GM19455 (cell line): ENCODE measurements around the gene APOE.

Experiments
- ATAC-seq: cut with Tn5 transposase; IDR thresholded peaks from one replicate; pipeline ENCODE4 v1.9.1; 2021; ENCODE audit not compliant: unreplicated experiment

Gene APOE

DNA sequence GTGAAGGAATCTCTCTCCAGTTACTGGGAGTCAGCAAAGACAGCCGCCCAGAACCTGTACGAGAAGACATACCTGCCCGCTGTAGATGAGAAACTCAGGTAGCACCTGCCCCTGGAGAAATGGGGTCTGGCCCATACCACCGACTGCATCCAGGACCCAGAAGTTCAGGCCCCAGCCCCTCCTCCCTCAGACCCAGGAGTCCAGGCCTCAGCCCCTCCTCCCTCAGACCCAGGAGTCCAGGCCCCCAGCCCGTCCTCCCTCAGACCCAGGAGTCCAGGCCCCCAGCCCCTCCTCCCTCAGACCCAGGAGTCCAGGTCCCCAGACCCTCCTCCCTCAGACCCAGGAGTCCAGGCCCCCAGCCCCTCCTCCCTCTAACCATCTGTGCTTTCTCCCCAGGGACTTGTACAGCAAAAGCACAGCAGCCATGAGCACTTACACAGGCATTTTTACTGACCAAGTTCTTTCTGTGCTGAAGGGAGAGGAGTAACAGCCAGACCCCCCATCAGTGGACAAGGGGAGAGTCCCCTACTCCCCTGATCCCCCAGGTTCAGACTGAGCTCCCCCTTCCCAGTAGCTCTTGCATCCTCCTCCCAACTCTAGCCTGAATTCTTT lies 43.3 kb downstream of the APOE start:
- no peak for ATAC-seq

- no peak for ATAC-seq
These were observed 44.0 kb downstream of the APOE start for GRCh38 chr19:44949550-44949949.

- no peak for ATAC-seq
These were observed 45.9 kb downstream of the APOE start for GRCh38 chr19:44951179-44952159.

- no peak for ATAC-seq
These were observed 48.7 kb downstream of the APOE start for GRCh38 chr19:44954278-44954648.

GRCh38 chr19:44954649-44955504 lies 49.3 kb downstream of the APOE start, which contains the start of gene CLPTM1:
Gene CLPTM1, plus strand, starts transcription at chr19:44955380. Its CDS starts 16 bp downstream, at chr19:44955396.
- peak; percentile 77 for ATAC-seq

GRCh38 chr19:44955505-44956439 lies 50.2 kb downstream of the APOE start:
- ATAC-seq: no peak

DNA sequence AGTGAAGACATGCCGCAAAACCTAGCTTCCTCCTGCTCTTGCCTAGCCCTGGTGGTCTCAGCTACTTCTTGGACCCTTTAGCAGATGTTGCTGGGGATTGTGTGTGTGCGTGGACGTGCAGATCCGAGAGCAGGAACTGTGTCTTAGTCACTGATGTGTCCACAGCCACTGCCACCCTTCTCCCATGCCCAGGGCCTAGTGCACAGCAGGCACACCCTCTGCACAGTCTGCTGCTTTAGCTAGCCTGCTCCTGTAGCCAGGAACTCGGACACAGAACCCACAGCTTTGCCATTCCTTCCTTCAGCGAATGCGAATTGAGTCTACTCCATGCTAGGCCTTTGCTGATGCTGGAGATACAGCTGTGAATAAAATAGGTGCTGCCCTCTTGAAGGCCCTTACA lies 51.9 kb downstream of the APOE start:
- ATAC-seq: no peak

DNA sequence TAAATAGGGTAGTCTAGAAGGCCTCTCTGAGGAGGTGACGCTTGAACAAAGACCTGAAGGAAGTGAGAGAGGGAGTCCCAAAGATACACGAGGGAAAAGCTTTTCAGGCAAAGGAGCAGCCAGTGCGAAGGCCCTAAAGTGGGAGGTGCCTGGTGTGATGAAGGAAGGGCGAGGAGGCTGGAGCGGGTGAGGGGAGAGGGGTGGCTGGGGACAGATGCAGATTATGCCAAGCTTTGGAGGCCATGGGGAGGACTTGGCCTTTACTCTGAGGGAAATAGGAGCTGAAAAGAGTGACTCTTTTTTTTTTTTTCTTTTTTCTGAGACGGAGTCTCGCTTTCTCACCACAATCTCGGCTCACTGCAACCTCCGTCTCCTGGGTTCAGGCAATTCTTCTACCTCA lies 52.5 kb downstream of the APOE start:
- ATAC-seq: no peak
